Stimulated activated naive CD8-positive, alpha-beta T cell treated with anti-CD3 and anti-CD28 coated beads, Interleukin-15, amount 100 ng/mL, for 72 hours (primary cell): ENCODE measurements around the gene TXNDC2.

ENCODE experiments used
- ATAC-seq: fragments of 150-1000 bp; cut with Tn5 transposase; 2 replicates; pipeline ENCODE4 v1.10.0; 2021; ENCODE audit warnings: mild to moderate bottlenecking, moderate library complexity
- DNase-seq, 2 donors: peaks; one replicate each; pipeline ENCODE4 v3.0.0; 2021 to 2022
- H3K27ac Mint-ChIP-seq, 2 donors: one replicate each; pipeline ENCODE4 v1.8.0; 2022; ENCODE audit warnings: mild to moderate bottlenecking in 2 of 2, mixed read lengths in 2 of 2, moderate library complexity in 2 of 2
- H3K27me3 Mint-ChIP-seq: one replicate; pipeline ENCODE4 v1.8.0; 2022; ENCODE audit warnings: mixed read lengths
- H3K4me1 Mint-ChIP-seq: one replicate; pipeline ENCODE4 v1.8.0; 2022; ENCODE audit warnings: mild to moderate bottlenecking, mixed read lengths
- H3K4me3 Mint-ChIP-seq, 2 donors: one replicate each; pipeline ENCODE4 v1.8.0; 2022; ENCODE audit warnings: mild to moderate bottlenecking in 2 of 2, mixed read lengths in 2 of 2, moderate library complexity in 1 of 2
- H3K9me3 Mint-ChIP-seq, 2 donors: one replicate each; pipeline ENCODE4 v1.8.0; 2022; ENCODE audit warnings: mixed read lengths in 2 of 2

TXNDC2 gene

GRCh38 chr18:9869715-9870430 lies 15.9 kb upstream of the TXNDC2 start:
- Mint-ChIP-seq H3K4me3 (no peak overlapping the region), H3K27ac (peak overlapping the region in 1 of 2 donors; percentile 2), H3K9me3 (peaks cover 13 to 24% of the 10 kb centered on the region in 2 donors), H3K4me1 (peaks cover 13% of the 10 kb centered on the region), H3K27me3 (peaks cover 19% of the 10 kb centered on the region)
- DNase-seq (no peak), ATAC-seq (no peak)

GRCh38 chr18:9870431-9871008 lies 15.3 kb upstream of the TXNDC2 start:
- DNase-seq (no peak), ATAC-seq (no peak)
- Mint-ChIP-seq H3K9me3 (peaks cover 9 to 18% of the 10 kb centered on the region in 2 donors), H3K4me3 (no peak overlapping the region), H3K27me3 (peaks cover 19% of the 10 kb centered on the region), H3K27ac (peak overlapping the region in 1 of 2 donors; percentile 2), H3K4me1 (peaks cover 13% of the 10 kb centered on the region)

- no peak overlapping the region for H3K27ac Mint-ChIP-seq
- peaks cover 19% of the 10 kb centered on the region for H3K27me3 Mint-ChIP-seq
- peaks cover 13% of the 10 kb centered on the region for H3K4me1 Mint-ChIP-seq
- H3K4me3 Mint-ChIP-seq = no peak overlapping the region
- no peak for DNase-seq
- peaks cover under 1 to 10% of the 10 kb centered on the region in 2 donors for H3K9me3 Mint-ChIP-seq
- no peak for ATAC-seq
Measured at GRCh38 chr18:9871244-9871746, 14.5 kb upstream of the TXNDC2 start.

- DNase-seq (no peak), ATAC-seq (no peak)
- Mint-ChIP-seq H3K4me3 (no peak overlapping the region), H3K27me3 (peaks cover 19% of the 10 kb centered on the region), H3K4me1 (peaks cover 25% of the 10 kb centered on the region), H3K9me3 (no peaks in the 10 kb centered on the region), H3K27ac (peak overlapping the region in 1 of 2 donors; percentile 65)
Measured at GRCh38 chr18:9872823-9873222, 12.9 kb upstream of the TXNDC2 start.

- peaks cover 19% of the 10 kb centered on the region for H3K27me3 Mint-ChIP-seq
- H3K9me3 Mint-ChIP-seq = no peaks in the 10 kb centered on the region
- H3K4me3 Mint-ChIP-seq = no peak overlapping the region
- DNase-seq (no peak), ATAC-seq (no peak)
- H3K4me1 Mint-ChIP-seq = peaks cover 23% of the 10 kb centered on the region
- no peak overlapping the region for H3K27ac Mint-ChIP-seq
Measured at GRCh38 chr18:9874728-9875127, 11.0 kb upstream of the TXNDC2 start.

- H3K4me3 Mint-ChIP-seq = no peak overlapping the region
- peaks cover 12% of the 10 kb centered on the region for H3K4me1 Mint-ChIP-seq
- no peak for DNase-seq
- no peak for ATAC-seq
- no peaks in the 10 kb centered on the region for H3K9me3 Mint-ChIP-seq
- no peak overlapping the region for H3K27ac Mint-ChIP-seq
- H3K27me3 Mint-ChIP-seq = peaks cover 3% of the 10 kb centered on the region
Measured at GRCh38 chr18:9876212-9876866, 9.4 kb upstream of the TXNDC2 start.

- Mint-ChIP-seq H3K4me1 (peaks cover 12% of the 10 kb centered on the region), H3K27me3 (no peaks in the 10 kb centered on the region), H3K27ac (peak overlapping the region in 1 of 2 donors; percentile 59), H3K4me3 (no peak overlapping the region), H3K9me3 (no peaks in the 10 kb centered on the region)
- ATAC-seq (peak; percentile 53), DNase-seq (no peak)
Measured at GRCh38 chr18:9876867-9877654, 8.7 kb upstream of the TXNDC2 start.

GRCh38 chr18:9877655-9878014 lies 8.1 kb upstream of the TXNDC2 start:
- peak overlapping the region in 1 of 2 donors; percentile 59 for H3K27ac Mint-ChIP-seq
- H3K9me3 Mint-ChIP-seq = no peaks in the 10 kb centered on the region

GRCh38 chr18:9878095-9878494 lies 7.7 kb upstream of the TXNDC2 start:
- Mint-ChIP-seq H3K9me3 (no peaks in the 10 kb centered on the region), H3K27me3 (no peaks in the 10 kb centered on the region)

More at GRCh38 chr18:9877655-9878014, 8.1 kb upstream of the TXNDC2 start:
- H3K4me3 Mint-ChIP-seq = no peak overlapping the region
- ATAC-seq (no peak), DNase-seq (no peak)
- no peaks in the 10 kb centered on the region for H3K27me3 Mint-ChIP-seq
- H3K4me1 Mint-ChIP-seq = peaks cover 12% of the 10 kb centered on the region

GRCh38 chr18:9878783-9879242 lies 7.0 kb upstream of the TXNDC2 start:
- DNase-seq = no peak
- H3K9me3 Mint-ChIP-seq = no peaks in the 10 kb centered on the region
- no peak overlapping the region for H3K27ac Mint-ChIP-seq
- no peaks in the 10 kb centered on the region for H3K27me3 Mint-ChIP-seq
- H3K4me1 Mint-ChIP-seq = peaks cover 12% of the 10 kb centered on the region
- ATAC-seq = no peak
- no peak overlapping the region for H3K4me3 Mint-ChIP-seq

More at GRCh38 chr18:9878095-9878494, 7.7 kb upstream of the TXNDC2 start:
- H3K4me1 Mint-ChIP-seq = peaks cover 12% of the 10 kb centered on the region
- H3K27ac Mint-ChIP-seq = no peak overlapping the region
- ATAC-seq = no peak
- no peak for DNase-seq
- H3K4me3 Mint-ChIP-seq = no peak overlapping the region

- DNase-seq (no peak), ATAC-seq (no peak)
- Mint-ChIP-seq H3K27ac (peak overlapping the region in 1 of 2 donors; percentile 78), H3K4me3 (no peak overlapping the region), H3K9me3 (peaks cover 0 to 5% of the 10 kb centered on the region in 2 donors), H3K4me1 (no peaks in the 10 kb centered on the region), H3K27me3 (no peaks in the 10 kb centered on the region)
Measured at GRCh38 chr18:9884090-9884489, 1.7 kb upstream of the TXNDC2 start.

GRCh38 chr18:9884532-9885140 lies 1.1 kb upstream of the TXNDC2 start:
- Mint-ChIP-seq H3K4me1 (no peaks in the 10 kb centered on the region), H3K9me3 (peaks cover 0 to 5% of the 10 kb centered on the region in 2 donors), H3K27me3 (no peaks in the 10 kb centered on the region), H3K27ac (no peak overlapping the region), H3K4me3 (no peak overlapping the region)
- ATAC-seq (no peak), DNase-seq (no peak)

- Mint-ChIP-seq H3K27me3 (no peaks in the 10 kb centered on the region), H3K9me3 (peaks cover 0 to 5% of the 10 kb centered on the region in 2 donors), H3K4me3 (no peak overlapping the region), H3K27ac (no peak overlapping the region), H3K4me1 (no peaks in the 10 kb centered on the region)
- no peak for ATAC-seq
- DNase-seq = no peak
Measured at GRCh38 chr18:9886005-9886348, 204 bp downstream of the TXNDC2 start.

- Mint-ChIP-seq H3K27ac (no peak overlapping the region), H3K4me1 (no peaks in the 10 kb centered on the region), H3K27me3 (no peaks in the 10 kb centered on the region), H3K4me3 (no peak overlapping the region), H3K9me3 (peaks cover 0 to 5% of the 10 kb centered on the region in 2 donors)
- ATAC-seq (no peak), DNase-seq (no peak)
Measured at GRCh38 chr18:9887992-9888391, 2.2 kb downstream of the TXNDC2 start.

- no peaks in the 10 kb centered on the region for H3K27me3 Mint-ChIP-seq
- ATAC-seq = no peak
- DNase-seq = no peak
- H3K4me1 Mint-ChIP-seq = peaks cover 10% of the 10 kb centered on the region
- no peak overlapping the region for H3K27ac Mint-ChIP-seq
- H3K9me3 Mint-ChIP-seq = peaks cover 0 to 5% of the 10 kb centered on the region in 2 donors
- H3K4me3 Mint-ChIP-seq = no peak overlapping the region
Measured at GRCh38 chr18:9890196-9890595, 4.4 kb downstream of the TXNDC2 start.
